Tongue (tissue), 2 donors: ENCODE measurements around the gene PHYKPL. TPM values are rescaled to one million over a fixed set of nuclear protein-coding genes. Genes with fewer than 3 reads are reported as not detected.
"Not testable (repeated sequence)": the region's sequence is repeated elsewhere in the genome, so short reads cannot be mapped to it uniquely, and the experiment has no call there.

Source experiments
- DNase-seq: peaks from one replicate; pipeline ENCODE4 v3.0.0-alpha.2; 2015
- total RNA-seq: library from RNA; depleted of rRNA; stranded (reverse); fragments of >200 nt; gene quantifications from one replicate; pipeline ENCODE4 v1.2.3, GENCODE V29; 2014

The PHYKPL gene
- total RNA-seq, 1 donor from 2014 or later = 39.8 TPM

GRCh38 chr5:178264044-178264443 is 31.4 kb upstream of the PHYKPL start:
- no peak for DNase-seq

- DNase-seq = no peak
Measured at GRCh38 chr5:178261666-178262600, 29.3 kb upstream of the PHYKPL start.

- no peak for DNase-seq
Measured at GRCh38 chr5:178259623-178260536, 27.3 kb upstream of the PHYKPL start.

GRCh38 chr5:178257650-178258049 is 25.0 kb upstream of the PHYKPL start:
- no peak for DNase-seq

- DNase-seq = no peak
Measured at GRCh38 chr5:178256746-178257145, 24.1 kb upstream of the PHYKPL start.

- DNase-seq = not testable (repeated sequence)
Measured at GRCh38 chr5:178253632-178254031, 21.0 kb upstream of the PHYKPL start.

- no peak for DNase-seq
Measured at GRCh38 chr5:178252258-178252657, 19.7 kb upstream of the PHYKPL start.

- DNase-seq = no peak
Measured at GRCh38 chr5:178250263-178250662, 17.7 kb upstream of the PHYKPL start.

- no peak for DNase-seq
Measured at GRCh38 chr5:178249191-178249989, 16.8 kb upstream of the PHYKPL start.

- DNase-seq = no peak
Measured at GRCh38 chr5:178248750-178249149, 16.1 kb upstream of the PHYKPL start.

GRCh38 chr5:178247481-178248456 is 15.2 kb upstream of the PHYKPL start:
- DNase-seq = no peak

- peak; percentile 73 for DNase-seq
Measured at GRCh38 chr5:178246624-178247279, 14.2 kb upstream of the PHYKPL start.

- DNase-seq = no peak
Measured at GRCh38 chr5:178245389-178245788, 12.8 kb upstream of the PHYKPL start.

- no peak for DNase-seq
Measured at GRCh38 chr5:178244576-178244975, 12.0 kb upstream of the PHYKPL start.

GRCh38 chr5:178242416-178242815 is 9.8 kb upstream of the PHYKPL start:
- no peak for DNase-seq

GRCh38 chr5:178241688-178242231 is 9.2 kb upstream of the PHYKPL start:
- no peak for DNase-seq

- no peak for DNase-seq
Measured at GRCh38 chr5:178241231-178241663, 8.6 kb upstream of the PHYKPL start.

- no peak for DNase-seq
Measured at GRCh38 chr5:178240766-178241165, 8.2 kb upstream of the PHYKPL start.

GRCh38 chr5:178240341-178240741 is 7.7 kb upstream of the PHYKPL start:
- DNase-seq = no peak
